Gastrocnemius medialis (tissue), 4 donors: ENCODE measurements around the gene REEP1. TPM values are rescaled to one million over a fixed set of nuclear protein-coding genes. Genes with fewer than 3 reads are reported as not detected.

Source experiments
- ATAC-seq, 2 donors: fragments of 150-250 bp; one replicate each; pipeline ENCODE4 v1.9.1; 2016
- DNase-seq, 2 donors: peaks; one replicate each; pipeline ENCODE4 v3.0.0-alpha.2; 2019
- H3K27ac ChIP-seq, 4 donors: fragments of 200-600 bp; sonication (generic); 1 replicate in 1 of 4; 2 replicates in 3 of 4; pipeline ENCODE4 v1.5.1; 2016 to 2018; ENCODE audit warnings: mild to moderate bottlenecking in 2 of 4, moderate library complexity in 1 of 4
- H3K27me3 ChIP-seq, 3 donors: fragments of 200-600 bp; sonication (generic) in 2 of 3; 1 replicate in 1 of 3; 2 replicates in 2 of 3; pipeline versions ENCODE4 v1.5.1 to v1.6.0; 2016 to 2019; ENCODE audit warnings: mild to moderate bottlenecking in 1 of 3, moderate library complexity in 1 of 3
- H3K36me3 ChIP-seq, 2 donors: fragments of 200-600 bp; sonication (generic) in 1 of 2; one replicate each; pipeline ENCODE4 v1.5.1; 2017 to 2018
- H3K4me1 ChIP-seq, 2 donors: fragments of 200-600 bp; sonication (generic) in 1 of 2; one replicate each; pipeline ENCODE4 v1.5.1; 2016 to 2017; ENCODE audit warnings: mild to moderate bottlenecking in 2 of 2
- H3K4me3 ChIP-seq, 4 donors: fragments of 200-600 bp; sonication (generic) in 3 of 4; 1 replicate in 1 of 4; 2 replicates in 3 of 4; pipeline ENCODE4 v1.5.1; 2016 to 2019; ENCODE audit warnings: mild to moderate bottlenecking in 2 of 4
- H3K9me3 ChIP-seq, 3 donors: fragments of 200-600 bp; sonication (generic) in 2 of 3; 1 replicate in 1 of 3; 2 replicates in 2 of 3; pipeline ENCODE4 v1.5.1; 2016 to 2019
- POLR2A ChIP-seq, 2 donors: fragments of 450-650 bp; IDR thresholded peaks; one replicate each; pipeline ENCODE4 v1.6.1; 2017; ENCODE audit warnings: antibody characterized with exemption in 2 of 2, mild to moderate bottlenecking in 2 of 2, moderate library complexity in 2 of 2
- in situ Hi-C, 4 donors: fragments of 200-750 bp; cut with MboI; loops; one replicate each; pipeline versions ENCODE4 v1.15.0 to v1.8.0; 2017; ENCODE audit warnings: low sequenced_read_pairs in 4 of 4
- intact Hi-C: fragments of 100-400 bp; cut with DNase I; formaldehyde crosslinking; loops from one replicate; pipeline ENCODE4 v1.15.1; 2023; ENCODE audit warnings: low total_unique reads
- total RNA-seq, 4 donors: library from RNA; depleted of rRNA; stranded (reverse); fragments of >200 nt; gene quantifications; one replicate each; pipeline versions ENCODE4 v1.1.0 to v1.2.3, GENCODE V29; 2016
- TF ChIP-seq, protein P1 (sequence below), 5 experiments: fragments of 450-650 bp in 3 of 5; fragments of 200-600 bp in 2 of 5; sonication (generic) in 2 of 5; IDR thresholded peaks in 4 of 5; conservative IDR thresholded peaks in 1 of 5; 1 replicate in 4 of 5; 2 replicates in 1 of 5; pipeline ENCODE4 v1.5.1; 2016 to 2019; ENCODE audit warnings: antibody characterized with exemption in 5 of 5, mild to moderate bottlenecking in 3 of 5, moderate library complexity in 3 of 5

REEP1 gene
- total RNA-seq, 4 donors from 2014 or later = 4.2 to 16.0 (median 6.3) TPM

DNA sequence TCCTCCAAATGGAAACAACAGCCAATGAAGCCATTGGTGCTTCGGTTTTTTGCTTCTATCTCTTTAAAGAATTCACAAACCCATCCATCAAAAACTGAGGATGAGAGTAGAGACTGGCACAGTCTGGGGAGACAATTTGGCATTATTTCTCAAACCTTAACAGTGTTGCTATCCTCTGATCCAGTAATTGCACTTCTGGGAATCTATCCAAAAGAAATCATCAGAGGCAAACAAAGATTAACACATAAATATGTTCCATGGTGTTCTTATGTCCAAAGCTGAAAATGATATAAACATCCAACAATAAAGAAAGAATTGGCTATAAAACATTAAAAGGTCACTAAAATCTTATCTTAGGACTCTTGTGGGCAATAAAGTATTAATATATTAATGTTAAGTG is 35.1 kb downstream of the REEP1 start:
- Histone ChIP-seq H3K9me3 (no peaks in the 10 kb centered on the region), H3K4me1 (peaks cover 30 to 32% of the 10 kb centered on the region in 2 donors), H3K27me3 (no peaks in the 10 kb centered on the region), H3K27ac (peak overlapping the region in 1 of 4 donors; percentile 39), H3K4me3 (no peak overlapping the region), H3K36me3 (no peaks in the 10 kb centered on the region)
- in situ Hi-C loops (no loop called here), intact Hi-C loops (no loop called here)
- DNase-seq (no peak), ATAC-seq (no peak)
- no peak for TF ChIP-seq POLR2A (IDR thresholded peaks at IDR 0.05)
- TF ChIP-seq, protein P1, sequence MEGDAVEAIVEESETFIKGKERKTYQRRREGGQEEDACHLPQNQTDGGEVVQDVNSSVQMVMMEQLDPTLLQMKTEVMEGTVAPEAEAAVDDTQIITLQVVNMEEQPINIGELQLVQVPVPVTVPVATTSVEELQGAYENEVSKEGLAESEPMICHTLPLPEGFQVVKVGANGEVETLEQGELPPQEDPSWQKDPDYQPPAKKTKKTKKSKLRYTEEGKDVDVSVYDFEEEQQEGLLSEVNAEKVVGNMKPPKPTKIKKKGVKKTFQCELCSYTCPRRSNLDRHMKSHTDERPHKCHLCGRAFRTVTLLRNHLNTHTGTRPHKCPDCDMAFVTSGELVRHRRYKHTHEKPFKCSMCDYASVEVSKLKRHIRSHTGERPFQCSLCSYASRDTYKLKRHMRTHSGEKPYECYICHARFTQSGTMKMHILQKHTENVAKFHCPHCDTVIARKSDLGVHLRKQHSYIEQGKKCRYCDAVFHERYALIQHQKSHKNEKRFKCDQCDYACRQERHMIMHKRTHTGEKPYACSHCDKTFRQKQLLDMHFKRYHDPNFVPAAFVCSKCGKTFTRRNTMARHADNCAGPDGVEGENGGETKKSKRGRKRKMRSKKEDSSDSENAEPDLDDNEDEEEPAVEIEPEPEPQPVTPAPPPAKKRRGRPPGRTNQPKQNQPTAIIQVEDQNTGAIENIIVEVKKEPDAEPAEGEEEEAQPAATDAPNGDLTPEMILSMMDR (IDR thresholded peaks at IDR 0.05 in 4 of 5, conservative IDR thresholded peaks at IDR 0.05 in 1 of 5) = no peak

DNA sequence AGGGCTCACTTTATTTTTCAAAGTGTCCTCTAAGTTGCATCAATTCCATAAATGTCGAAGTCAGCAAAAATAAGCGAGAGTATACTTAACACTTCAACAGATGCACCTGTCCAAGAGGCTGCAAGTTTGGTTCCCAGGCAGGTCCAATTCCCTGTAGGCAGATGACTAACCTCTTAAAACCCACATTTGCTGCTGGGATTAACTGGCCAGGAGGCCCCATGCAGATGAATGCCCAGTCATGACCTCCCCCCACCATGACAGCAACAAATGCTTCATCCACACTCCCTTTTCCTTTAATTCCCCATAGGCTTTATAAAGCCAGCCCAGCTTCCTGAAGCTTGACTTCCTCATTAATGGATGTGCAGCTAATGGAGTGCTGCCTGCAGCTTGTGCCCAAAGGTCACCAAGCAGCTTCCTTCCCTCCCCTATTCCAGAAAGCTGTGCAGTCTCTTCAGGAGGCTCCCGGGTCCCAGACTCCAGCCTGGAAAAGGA is 35.7 kb downstream of the REEP1 start:
- peaks cover 35 to 36% of the 10 kb centered on the region in 2 donors for H3K4me1 ChIP-seq

DNA sequence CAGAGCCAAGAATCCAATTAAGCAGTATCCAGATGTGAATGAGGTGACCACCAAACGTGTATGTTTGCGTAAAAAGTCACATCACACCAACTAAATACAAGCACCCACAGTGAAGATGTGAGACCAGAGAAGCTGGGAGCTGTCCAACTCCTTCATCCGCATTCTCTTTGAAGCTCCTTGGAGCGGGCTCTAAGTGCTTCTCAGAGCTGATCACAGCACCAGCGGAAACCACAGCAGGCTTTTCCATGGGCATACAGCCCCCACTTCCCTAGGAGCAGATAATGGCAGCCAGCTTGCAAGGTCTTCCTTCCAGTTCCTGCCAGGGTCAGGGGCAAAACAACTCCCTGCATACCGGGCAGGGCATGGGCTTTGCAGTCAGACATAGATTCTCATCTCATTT is 36.4 kb downstream of the REEP1 start:
- ATAC-seq = no peak
- intact Hi-C loops = loop anchor here (2.0 kb wide), 1 partner anchor 68 kb away; no protein-coding TSS in a partner anchor

More for the DNA sequence above, 35.7 kb downstream of the REEP1 start:
- Histone ChIP-seq H3K4me3 (no peak overlapping the region), H3K36me3 (no peaks in the 10 kb centered on the region), H3K27ac (peak overlapping the region in 1 of 4 donors; percentile 39), H3K27me3 (no peaks in the 10 kb centered on the region), H3K9me3 (no peaks in the 10 kb centered on the region)
- DNase-seq (no peak), ATAC-seq (no peak)
- no peak for TF ChIP-seq POLR2A (IDR thresholded peaks at IDR 0.05)
- TF ChIP-seq, protein P1 (IDR thresholded peaks at IDR 0.05 in 4 of 5, conservative IDR thresholded peaks at IDR 0.05 in 1 of 5) = no peak
- in situ Hi-C loops = no loop called here
- intact Hi-C loops = loop anchor here (2.0 kb wide), 1 partner anchor 67 kb away; no protein-coding TSS in a partner anchor

DNA sequence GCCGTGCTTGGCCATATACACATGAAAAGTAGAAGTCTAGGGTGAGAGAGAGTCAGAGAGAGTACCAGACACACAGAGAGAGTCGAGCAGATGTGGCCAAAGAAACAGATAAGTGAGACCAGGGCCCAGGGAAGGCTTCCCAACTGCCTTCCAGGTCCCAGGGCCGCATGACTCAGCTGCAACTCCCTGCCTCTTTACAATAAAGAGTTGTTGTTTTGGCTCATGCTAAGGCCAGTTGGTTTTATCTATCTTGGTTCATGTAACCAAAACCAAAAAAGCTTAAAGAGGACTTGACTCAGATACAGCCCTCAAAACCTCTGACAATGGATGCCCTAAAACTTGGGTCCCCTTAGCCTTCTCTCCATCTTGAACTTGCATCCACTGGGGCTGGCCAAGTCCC is 36.9 kb downstream of the REEP1 start:
- DNase-seq = no peak
- H3K4me1 ChIP-seq = peaks cover 35 to 36% of the 10 kb centered on the region in 2 donors
- in situ Hi-C loops = no loop called here
- no peak for TF ChIP-seq POLR2A (IDR thresholded peaks at IDR 0.05)
- TF ChIP-seq, protein P1 (IDR thresholded peaks at IDR 0.05 in 4 of 5, conservative IDR thresholded peaks at IDR 0.05 in 1 of 5) = no peak
- intact Hi-C loops = loop anchor here (2.0 kb wide), 1 partner anchor 68 kb away; no protein-coding TSS in a partner anchor
- no peaks in the 10 kb centered on the region for H3K27me3 ChIP-seq
- no peak overlapping the region for H3K4me3 ChIP-seq
- H3K9me3 ChIP-seq = no peaks in the 10 kb centered on the region
- peak overlapping the region in 3 of 4 donors; percentile 0 to 41 (median 7) for H3K27ac ChIP-seq
- ATAC-seq = no peak
- H3K36me3 ChIP-seq = no peaks in the 10 kb centered on the region

More for the DNA sequence above, 36.4 kb downstream of the REEP1 start:
- H3K36me3 ChIP-seq = no peaks in the 10 kb centered on the region
- TF ChIP-seq, protein P1 (IDR thresholded peaks at IDR 0.05 in 4 of 5, conservative IDR thresholded peaks at IDR 0.05 in 1 of 5) = no peak
- no peak for TF ChIP-seq POLR2A (IDR thresholded peaks at IDR 0.05)
- no peak overlapping the region for H3K4me3 ChIP-seq
- in situ Hi-C loops = no loop called here
- DNase-seq = no peak
- peak overlapping the region in 1 of 4 donors; percentile 41 for H3K27ac ChIP-seq
- H3K9me3 ChIP-seq = no peaks in the 10 kb centered on the region
- no peaks in the 10 kb centered on the region for H3K27me3 ChIP-seq
- H3K4me1 ChIP-seq = peaks cover 35 to 36% of the 10 kb centered on the region in 2 donors
